Ramos (cell line): ENCODE data around the gene AGBL5.
"Not testable (repeated sequence)": the region's sequence is repeated elsewhere in the genome, so short reads cannot be mapped to it uniquely, and the experiment has no call there.

Experiments used
- in situ Hi-C: fragments of 300-500 bp; cut with MboI; formaldehyde crosslinking; loops from one replicate; pipeline ENCODE4 v1.14.3; 2022; ENCODE audit warnings: low sequenced_read_pairs; ENCODE audit not compliant: unreplicated experiment

The AGBL5 gene

GRCh38 chr2:27073782-27074181 lies 22.3 kb downstream of the AGBL5 start:
- in situ Hi-C loops, result no loop called here

GRCh38 chr2:27074738-27075565 lies 23.5 kb downstream of the AGBL5 start:
- in situ Hi-C loops, result no loop called here

- in situ Hi-C loops, result not testable (repeated sequence)
Measured at GRCh38 chr2:27075566-27075871, 24.1 kb downstream of the AGBL5 start.

- in situ Hi-C loops, result no loop called here
Measured at GRCh38 chr2:27076323-27076722, 24.9 kb downstream of the AGBL5 start.

GRCh38 chr2:27077231-27077630 lies 25.8 kb downstream of the AGBL5 start:
- in situ Hi-C loops, result no loop called here

GRCh38 chr2:27078267-27079194 lies 27.1 kb downstream of the AGBL5 start, which contains the start of gene EMILIN1:
TSS of gene EMILIN1 (plus strand) at chr2:27078615. CDS start at chr2:27079066, 451 bp downstream.
- in situ Hi-C loops, result no loop called here

- in situ Hi-C loops, result loop anchor here (10.0 kb wide), 1 partner anchor 115 kb away; no protein-coding TSS in a partner anchor
Measured at GRCh38 chr2:27079233-27080139, 28.0 kb downstream of the AGBL5 start.

GRCh38 chr2:27080140-27080469 lies 28.6 kb downstream of the AGBL5 start:
- in situ Hi-C loops, result loop anchor here (10.0 kb wide), 1 partner anchor 115 kb away; no protein-coding TSS in a partner anchor

- in situ Hi-C loops, result loop anchor here (10.0 kb wide), 1 partner anchor 116 kb away; no protein-coding TSS in a partner anchor
Measured at GRCh38 chr2:27080603-27080936, 29.1 kb downstream of the AGBL5 start.

- in situ Hi-C loops, result loop anchor here (10.0 kb wide), 1 partner anchor 117 kb away; no protein-coding TSS in a partner anchor
Measured at GRCh38 chr2:27081984-27082772, 30.7 kb downstream of the AGBL5 start.

- in situ Hi-C loops, result loop anchor here (10.0 kb wide), 1 partner anchor 118 kb away; no protein-coding TSS in a partner anchor
Measured at GRCh38 chr2:27082773-27083409, 31.4 kb downstream of the AGBL5 start.

- in situ Hi-C loops, result loop anchor here (10.0 kb wide), 1 partner anchor 119 kb away; no protein-coding TSS in a partner anchor
Measured at GRCh38 chr2:27083410-27084296, 32.2 kb downstream of the AGBL5 start.

- in situ Hi-C loops, result loop anchor here (10.0 kb wide), 1 partner anchor 120 kb away; no protein-coding TSS in a partner anchor
Measured at GRCh38 chr2:27084297-27085061, 33.0 kb downstream of the AGBL5 start.

- in situ Hi-C loops, result loop anchor here (10.0 kb wide), 1 partner anchor 120 kb away; no protein-coding TSS in a partner anchor
Measured at GRCh38 chr2:27085062-27085672, 33.7 kb downstream of the AGBL5 start.

- in situ Hi-C loops, result loop anchor here (10.0 kb wide), 1 partner anchor 121 kb away; no protein-coding TSS in a partner anchor
Measured at GRCh38 chr2:27085673-27086089, 34.2 kb downstream of the AGBL5 start.

- in situ Hi-C loops, result loop anchor here (10.0 kb wide), 1 partner anchor 121 kb away; no protein-coding TSS in a partner anchor
Measured at GRCh38 chr2:27086090-27086723, 34.7 kb downstream of the AGBL5 start.
